HCT116 (cell line): Measurements from ENCODE around the gene PRKG2. TPM values are rescaled to one million over a fixed set of nuclear protein-coding genes. Genes with fewer than 3 reads are reported as not detected.

Experiments
- ATAC-seq: fragments of 200-7000 bp; cut with Tn5 transposase; 2 replicates; pipeline ENCODE4 v1.9.1; 2020; ENCODE audit warnings: mild to moderate bottlenecking, moderate library complexity
- BruUV-seq: library from RNA; stranded (reverse); fragments of 400-500 nt; replicated peaks from 2 replicates; lab custom pipeline; 2021; lab: Mats Ljungman, UMichigan
- CTCF ChIA-PET: fragments of 300-600 bp; sonication (Branson Sonifier 250); formaldehyde crosslinking; loops from one replicate; lab custom pipeline; 2021; ENCODE audit warnings: antibody characterized with exemption; lab: Charles Lee
- POLR2A ChIA-PET: fragments of 300-600, 350-600 bp; sonication (Branson Sonifier 250); formaldehyde crosslinking; loops from one replicate; lab custom pipeline; 2021; ENCODE audit warnings: antibody characterized with exemption; lab: Charles Lee
- RAD21 ChIA-PET, 2 experiments: fragments of 300-600 bp; sonication (Branson Sonifier 250); formaldehyde crosslinking; loops; one replicate each; lab custom pipeline; 2023; ENCODE audit warnings: low total read pairs in 2 of 2; ENCODE audit not compliant: uncharacterized antibody in 2 of 2, unreplicated experiment in 2 of 2, low non-redundant PET in 1 of 2; lab: Charles Lee
- DNase-seq: peaks from one replicate; pipeline ENCODE4 v3.0.0-alpha.2; 2010; ENCODE audit warnings: low read depth, low spot score
- H2AFZ ChIP-seq: fragments of 200-600 bp; shearing (Covaris generic), sonication (generic); 2 replicates; pipeline ENCODE4 v1.6.1; 2017; ENCODE audit warnings: low read depth, mixed run types, mixed read lengths, antibody characterized with exemption, low read length; ENCODE audit not compliant: poor library complexity, severe bottlenecking
- H3K27ac ChIP-seq: 2 replicates; pipeline ENCODE4 v1.5.1; 2012; ENCODE audit warnings: low read depth, low read length
- H3K27me3 ChIP-seq: fragments of 200-600 bp; sonication (generic); 2 replicates; pipeline ENCODE4 v1.6.1; 2016; ENCODE audit warnings: mixed run types, low read length, mixed read lengths; ENCODE audit not compliant: insufficient read depth
- H3K36me3 ChIP-seq, 2 experiments: fragments of 200-500 bp in 1 of 2; fragments of 200-600 bp in 1 of 2; sonication (Bioruptor generic) in 1 of 2; sonication (generic) in 1 of 2; 2 replicates each; pipeline versions ENCODE4 v1.5.1 to v1.6.1; 2014 to 2016; ENCODE audit warnings: low read length in 2 of 2, inconsistent platforms in 1 of 2, mixed read lengths in 1 of 2, mixed run types in 1 of 2; ENCODE audit not compliant: insufficient read depth in 2 of 2, control insufficient read depth in 1 of 2
- H3K4me1 ChIP-seq, 2 experiments: fragments of 200-600 bp in 1 of 2; sonication (generic) in 1 of 2; 2 replicates each; pipeline versions ENCODE4 v1.5.1 to v1.6.1; 2012 to 2017; ENCODE audit warnings: low read length in 2 of 2, inconsistent platforms in 1 of 2, mild to moderate bottlenecking in 1 of 2, mixed read lengths in 1 of 2, mixed run types in 1 of 2, moderate library complexity in 1 of 2; ENCODE audit not compliant: insufficient read depth in 2 of 2, control insufficient read depth in 1 of 2
- H3K4me2 ChIP-seq: fragments of 200-600 bp; sonication (generic); 2 replicates; pipeline ENCODE4 v1.6.1; 2017; ENCODE audit warnings: mixed run types, low read length, mixed read lengths
- H3K4me3 ChIP-seq, 2 experiments: fragments of 200-600 bp in 1 of 2; sonication (generic) in 1 of 2; replicated peaks in 1 of 2; 2 replicates each; pipeline ENCODE4 v1.5.1; 2011 to 2016; ENCODE audit warnings: low read length in 2 of 2, control low read depth in 1 of 2, low read depth in 1 of 2, mild to moderate bottlenecking in 1 of 2, mixed read lengths in 1 of 2, mixed run types in 1 of 2
- H3K79me2 ChIP-seq: fragments of 200-600 bp; sonication (generic); 2 replicates; pipeline ENCODE4 v1.6.1; 2017; ENCODE audit warnings: mild to moderate bottlenecking, mixed run types, low read length, moderate library complexity, mixed read lengths; ENCODE audit not compliant: insufficient read depth
- H3K9ac ChIP-seq: fragments of 200-600 bp; sonication (generic); 2 replicates; pipeline ENCODE4 v1.6.1; 2016; ENCODE audit warnings: low read length, mixed read lengths
- H3K9me2 ChIP-seq: fragments of 200-600 bp; sonication (generic), shearing (Covaris generic); 2 replicates; pipeline ENCODE4 v1.6.1; 2017; ENCODE audit warnings: mixed run types, mild to moderate bottlenecking, moderate library complexity; ENCODE audit not compliant: insufficient read depth
- H3K9me3 ChIP-seq, 2 experiments: fragments of 200-500 bp in 1 of 2; fragments of 200-600 bp in 1 of 2; sonication (Bioruptor generic) in 1 of 2; sonication (generic) in 1 of 2; 2 replicates each; pipeline ENCODE4 v1.6.1; 2014 to 2017; ENCODE audit warnings: low read length in 2 of 2, mixed read lengths in 2 of 2, inconsistent platforms in 1 of 2, low read depth in 1 of 2, mild to moderate bottlenecking in 1 of 2, mixed run types in 1 of 2, moderate library complexity in 1 of 2; ENCODE audit not compliant: control insufficient read depth in 1 of 2, insufficient read depth in 1 of 2
- H4K20me1 ChIP-seq: fragments of 200-600 bp; sonication (generic), shearing (Covaris generic); 2 replicates; pipeline ENCODE4 v1.6.1; 2017; ENCODE audit warnings: mixed run types, mild to moderate bottlenecking, moderate library complexity; ENCODE audit not compliant: insufficient read depth
- ATF3 ChIP-seq: IDR thresholded peaks from 2 replicates; pipeline ENCODE4 v1.6.1; 2012
- CBX3 ChIP-seq: IDR thresholded peaks from 2 replicates; pipeline ENCODE4 v1.6.1; 2012; ENCODE audit warnings: low read depth
- EZH2phosphoT487 ChIP-seq: fragments of 200-600 bp; IDR thresholded peaks from 2 replicates; pipeline ENCODE4 v1.6.1; 2018; ENCODE audit warnings: antibody characterized with exemption, borderline replicate concordance
- FOSL1 ChIP-seq: IDR thresholded peaks from 2 replicates; pipeline ENCODE4 v1.6.1; 2012; ENCODE audit warnings: low read depth
- MAX ChIP-seq: IDR thresholded peaks from 2 replicates; pipeline ENCODE4 v1.6.1; 2012
- POLR2A ChIP-seq: IDR thresholded peaks from 2 replicates; pipeline ENCODE4 v1.7.0; 2011; ENCODE audit warnings: borderline replicate concordance; ENCODE audit not compliant: insufficient read depth, insufficient read length; ENCODE audit errors: extremely low read depth
- REST ChIP-seq: IDR thresholded peaks from 2 replicates; pipeline ENCODE4 v1.6.1; 2012; ENCODE audit warnings: low read depth
- YY1 ChIP-seq: IDR thresholded peaks from 2 replicates; pipeline ENCODE4 v1.6.1; 2011; ENCODE audit warnings: low read length, low read depth, moderate library complexity, mild to moderate bottlenecking; ENCODE audit not compliant: insufficient replicate concordance; ENCODE audit errors: extremely low read depth
- ZNF274 ChIP-seq: fragments of 200-500 bp; sonication (Bioruptor generic); IDR thresholded peaks from 2 replicates; pipeline ENCODE4 v1.6.1; 2014; ENCODE audit warnings: mild to moderate bottlenecking, low read depth, low read length, inconsistent platforms
- intact Hi-C: fragments of 100-400 bp; cut with micrococcal nuclease; formaldehyde crosslinking; loops from 2 replicates; pipeline ENCODE4 v1.10.0; 2022
- total RNA-seq: library from RNA; stranded (reverse); gene quantifications from one replicate; pipeline ENCODE4 v1.2.1, GENCODE V29; 2021; ENCODE audit not compliant: unreplicated experiment

PRKG2 gene
- total RNA-seq, 1 experiment from 2014 or later = 2.1 TPM

GRCh38 chr4:81221303-81222081 lies 6.5 kb upstream of the PRKG2 start:
- Histone ChIP-seq H4K20me1 (no peaks in the 10 kb centered on the region), H3K4me2 (no peak overlapping the region), H3K79me2 (no peaks in the 10 kb centered on the region), H3K36me3 (no peaks in the 10 kb centered on the region), H3K4me1 (no peaks in the 10 kb centered on the region), H3K9me3 (no peaks in the 10 kb centered on the region), H3K4me3 (no peak overlapping the region), H3K9me2 (no peaks in the 10 kb centered on the region), H2AFZ (no peak overlapping the region), H3K9ac (no peak overlapping the region), H3K27ac (no peak overlapping the region), H3K27me3 (no peaks in the 10 kb centered on the region)
- POLR2A ChIA-PET = no interaction called here
- ATAC-seq (no peak), DNase-seq (no peak)
- CTCF ChIA-PET = no interaction called here
- intact Hi-C loops = no loop called here
- RAD21 ChIA-PET = no interaction called here
- TF ChIP-seq ZNF274 (no peak), FOSL1 (no peak), REST (no peak), YY1 (no peak), MAX (no peak), EZH2phosphoT487 (no peak), ATF3 (no peak), CBX3 (no peak), POLR2A (no peak)
- no TSS peak for BruUV-seq
